HG02973 (cell line): ENCODE measurements around the gene DDI2.
"Not testable (repeated sequence)": the region's sequence is repeated elsewhere in the genome, so short reads cannot be mapped to it uniquely, and the experiment has no call there.

Experiments used
- ATAC-seq: cut with Tn5 transposase; IDR thresholded peaks from one replicate; pipeline ENCODE4 v1.9.1; 2021; ENCODE audit warnings: moderate library complexity; ENCODE audit not compliant: unreplicated experiment

The DDI2 gene

DNA sequence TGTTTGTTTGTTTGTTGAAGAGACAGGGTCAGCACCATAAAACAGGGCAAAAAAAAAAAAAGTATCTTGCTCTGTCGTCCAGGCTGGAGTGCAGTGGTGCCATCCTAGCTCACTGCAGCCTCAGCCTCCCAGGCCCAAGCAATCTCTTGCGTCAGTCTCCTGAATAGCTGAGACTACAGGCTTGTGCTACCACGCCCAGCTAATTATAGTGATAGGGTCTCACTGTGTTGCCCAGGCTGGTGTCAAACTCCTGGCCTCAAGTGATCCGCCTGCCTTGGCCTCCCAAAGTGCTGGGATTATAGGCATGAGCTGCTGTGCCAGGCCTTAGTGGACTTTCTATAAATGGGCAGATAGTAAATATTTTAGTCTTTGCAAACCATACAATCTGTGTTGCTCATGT, 19.2 kb downstream of the DDI2 start:
- ATAC-seq = no peak

DNA sequence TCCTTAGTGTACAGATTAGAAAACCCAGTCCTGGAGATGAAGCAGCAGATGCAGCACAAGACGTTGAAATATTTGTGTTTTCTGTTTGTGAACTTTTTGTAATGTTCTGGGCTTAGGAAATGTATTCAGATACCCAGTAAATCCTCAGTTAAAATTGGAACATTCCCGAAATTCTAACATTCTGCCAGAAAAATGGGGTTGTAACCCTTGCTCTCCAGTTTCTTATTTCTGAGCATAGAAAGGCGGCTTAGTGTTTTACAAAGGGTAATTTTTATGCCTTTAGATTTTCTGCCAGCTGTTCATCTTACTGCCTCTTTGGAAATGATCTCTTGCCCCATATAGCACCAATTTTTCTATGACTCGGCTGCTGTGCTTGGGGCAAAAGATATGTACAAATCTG, 20.6 kb downstream of the DDI2 start:
- no peak for ATAC-seq

DNA sequence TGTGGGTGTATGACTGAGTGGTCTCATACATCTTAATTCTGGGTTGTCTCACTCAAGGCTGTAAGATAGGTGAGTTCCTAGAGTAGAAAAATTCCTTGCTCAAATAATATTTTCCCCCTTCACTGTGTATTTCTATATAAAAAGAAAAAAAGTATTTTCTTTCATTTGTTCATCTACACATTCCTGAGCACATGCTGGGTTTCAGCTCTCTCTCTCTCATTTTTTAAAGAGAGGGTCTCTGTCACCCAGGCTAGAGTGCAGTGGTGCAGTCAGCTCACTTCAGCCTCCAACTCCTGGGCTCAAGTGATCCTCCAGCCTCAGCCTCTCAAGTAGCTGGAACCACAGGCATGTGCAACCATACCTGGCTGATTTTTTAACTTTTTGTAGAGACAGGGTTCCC, 22.0 kb downstream of the DDI2 start:
- ATAC-seq = no peak

GRCh38 chr1:15639931-15640330, 22.7 kb downstream of the DDI2 start:
- ATAC-seq = no peak

- no peak for ATAC-seq
Measured at GRCh38 chr1:15640667-15641066, 23.4 kb downstream of the DDI2 start.

DNA sequence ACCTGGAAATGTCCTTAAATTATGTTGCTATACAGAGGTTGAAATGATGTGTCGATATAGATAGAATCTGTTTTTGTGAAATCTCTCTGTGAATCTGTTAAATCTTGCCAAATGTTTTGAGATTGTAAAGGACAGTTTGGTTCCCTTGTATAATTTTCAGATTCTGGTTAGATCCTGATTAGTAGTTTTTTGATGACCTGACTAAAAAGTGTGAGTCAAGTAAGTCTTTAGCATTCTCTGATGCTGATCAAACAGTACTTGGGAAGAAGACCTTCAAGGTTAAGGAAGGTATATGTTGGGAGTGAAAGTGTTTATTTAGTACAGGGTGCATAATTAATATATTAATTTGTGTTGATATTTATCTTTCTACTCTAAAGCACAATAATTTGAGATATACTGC, 32.7 kb downstream of the DDI2 start:
- ATAC-seq = no peak

- no peak for ATAC-seq
Measured at GRCh38 chr1:15650433-15650832, 33.2 kb downstream of the DDI2 start.

DNA sequence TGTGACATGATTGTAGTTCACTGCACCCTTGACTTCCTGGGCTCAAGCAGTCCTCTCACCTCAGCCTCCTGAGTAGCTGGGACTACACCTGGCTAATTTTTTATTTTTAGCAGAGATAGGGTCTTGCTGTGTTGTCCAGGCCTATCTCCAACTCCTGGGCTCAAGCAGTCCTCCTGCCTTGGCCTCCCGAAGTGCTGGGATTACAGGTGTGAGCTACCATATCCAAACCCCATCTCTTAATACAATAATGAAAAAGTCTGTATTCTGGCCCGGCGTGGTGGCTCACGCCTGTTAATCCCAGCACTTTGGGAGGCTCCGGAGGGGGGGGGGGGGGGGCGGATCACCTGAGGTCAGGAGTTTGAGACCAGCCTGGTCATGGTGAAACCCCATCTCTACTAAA, 34.9 kb downstream of the DDI2 start:
- ATAC-seq = not testable (repeated sequence)

- ATAC-seq = no peak
Measured at GRCh38 chr1:15654091-15654690, 36.9 kb downstream of the DDI2 start.

DNA sequence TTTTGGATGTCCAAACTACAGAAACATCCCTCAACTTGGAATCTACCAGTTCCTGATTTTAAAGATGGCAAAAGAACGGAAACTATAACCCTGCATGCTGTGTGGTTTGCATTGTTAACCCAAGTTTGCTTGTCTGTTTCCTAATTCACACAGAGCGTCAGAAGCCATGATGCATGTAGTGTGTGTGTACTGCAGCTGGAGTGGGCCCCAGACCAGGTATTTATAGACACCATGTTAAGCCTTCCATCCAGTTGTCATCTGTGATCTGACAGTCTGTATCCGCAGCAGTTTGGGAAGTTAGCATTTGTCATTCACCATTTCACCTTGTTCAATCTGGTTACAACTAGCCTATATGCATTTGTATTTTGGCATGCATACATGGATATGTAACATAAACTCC, 39.2 kb downstream of the DDI2 start:
- no peak for ATAC-seq

DNA sequence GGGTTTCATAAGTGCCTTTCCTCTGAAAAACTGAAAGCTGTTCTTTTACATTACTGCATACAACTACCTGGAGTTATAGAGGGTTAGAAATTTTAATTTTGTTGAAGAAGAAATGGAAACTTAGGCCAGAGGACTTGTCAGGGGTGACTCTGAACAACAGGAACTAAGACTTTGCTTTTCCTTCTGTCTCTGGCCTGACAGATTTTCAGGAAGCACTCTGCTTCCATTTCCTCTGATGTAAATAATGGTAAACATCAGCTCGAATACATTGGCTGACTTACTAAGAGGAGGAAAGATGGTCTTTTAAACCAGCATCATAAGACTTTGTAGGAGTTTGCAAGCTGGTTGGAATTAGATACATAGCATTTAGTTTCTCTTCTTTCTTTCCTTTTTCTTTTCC, 39.8 kb downstream of the DDI2 start:
- ATAC-seq = no peak

DNA sequence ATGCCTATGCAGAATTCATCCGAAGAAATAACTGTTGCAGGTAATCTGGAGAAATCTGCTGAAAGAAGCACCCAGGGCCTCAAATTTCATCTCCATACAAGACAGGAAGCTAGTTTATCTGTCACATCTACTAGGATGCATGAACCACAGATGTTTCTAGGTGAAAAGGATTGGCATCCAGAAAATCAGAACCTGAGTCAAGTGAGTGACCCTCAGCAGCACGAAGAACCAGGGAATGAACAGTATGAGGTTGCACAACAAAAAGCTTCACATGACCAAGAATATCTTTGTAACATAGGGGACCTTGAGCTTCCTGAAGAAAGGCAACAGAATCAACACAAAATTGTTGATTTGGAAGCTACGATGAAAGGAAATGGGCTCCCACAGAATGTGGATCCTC, 42.9 kb downstream of the DDI2 start:
- ATAC-seq = no peak

GRCh38 chr1:15662477-15662876, 45.2 kb downstream of the DDI2 start:
- ATAC-seq = no peak

DNA sequence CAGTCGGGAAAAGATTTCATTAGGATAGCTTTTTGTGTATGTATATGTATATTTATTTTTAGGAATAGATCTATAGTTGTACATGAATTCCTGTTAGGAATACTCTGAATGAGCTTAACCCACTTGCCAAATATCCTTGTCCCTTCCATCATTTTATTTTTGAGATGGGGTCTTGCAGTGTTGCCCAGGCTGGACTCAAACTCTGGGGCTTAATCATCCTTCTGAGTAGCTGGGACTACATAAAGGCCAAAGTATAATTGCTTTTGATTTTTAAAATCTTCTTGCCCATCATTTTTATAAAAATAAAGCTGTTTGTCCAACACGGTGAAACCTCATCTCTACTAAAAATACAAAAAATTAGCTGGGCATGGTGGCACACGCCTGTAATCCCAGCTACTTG, 46.7 kb downstream of the DDI2 start:
- no peak for ATAC-seq

DNA sequence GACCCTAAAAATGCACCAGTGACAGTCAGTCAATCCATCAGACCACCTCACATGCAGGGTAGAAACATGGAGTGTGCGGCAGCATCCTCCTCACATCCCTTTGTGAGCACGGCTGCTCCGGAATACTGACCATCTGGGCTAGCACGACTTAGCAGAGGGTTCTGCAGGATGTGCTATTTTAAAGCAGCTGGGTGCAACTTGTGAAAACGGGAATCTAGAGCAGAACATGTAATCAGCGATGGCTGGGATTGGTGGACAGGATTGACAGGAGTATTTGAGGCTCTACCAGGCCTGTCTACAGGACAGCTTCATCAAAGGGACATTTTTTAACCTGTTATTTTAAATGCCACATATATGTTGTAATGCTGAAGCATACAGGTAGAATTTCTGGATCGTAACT, 50.1 kb downstream of the DDI2 start:
- ATAC-seq = no peak

GRCh38 chr1:15668089-15668754, 51.0 kb downstream of the DDI2 start:
- ATAC-seq = no peak

DNA sequence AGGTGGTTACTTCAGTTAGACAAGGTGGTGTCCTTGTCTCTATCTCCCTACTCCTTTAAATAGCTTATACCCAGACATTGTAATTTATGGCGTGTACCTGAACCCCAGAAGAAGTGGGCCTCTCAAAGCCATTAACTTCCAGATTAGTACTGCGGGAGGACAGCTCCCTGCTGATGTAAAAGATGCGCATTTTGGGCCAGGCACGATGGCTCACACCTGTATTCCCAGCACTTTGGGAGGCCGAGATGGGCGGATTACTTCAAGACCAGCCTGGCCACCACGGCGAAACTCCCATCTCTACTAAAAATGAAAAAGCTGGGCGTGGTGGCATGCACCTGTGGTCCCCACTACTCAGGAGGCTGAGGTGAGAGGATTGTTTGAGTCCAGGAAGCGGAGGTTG, 51.8 kb downstream of the DDI2 start:
- ATAC-seq = no peak

- ATAC-seq = no peak
Measured at GRCh38 chr1:15669864-15670263, 52.6 kb downstream of the DDI2 start.

DNA sequence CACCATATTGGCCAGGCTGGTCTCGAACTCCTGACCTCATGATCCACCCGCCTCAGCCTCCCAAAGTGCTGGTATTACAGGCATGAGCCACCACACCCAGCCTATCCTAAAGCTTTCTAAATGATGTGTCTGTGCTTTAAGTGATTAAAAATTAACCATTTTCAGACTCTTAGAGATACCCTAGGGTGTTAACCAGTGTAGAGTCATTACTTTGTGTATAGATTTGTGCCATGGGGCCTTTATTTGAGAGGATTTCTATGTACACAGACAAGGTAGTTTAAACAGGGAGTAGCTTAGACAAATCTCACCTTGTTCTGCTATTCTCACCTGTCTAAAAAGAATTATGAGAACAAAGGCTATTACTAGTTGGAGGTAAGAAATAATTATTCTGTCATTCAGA, 54.2 kb downstream of the DDI2 start:
- ATAC-seq = no peak

DNA sequence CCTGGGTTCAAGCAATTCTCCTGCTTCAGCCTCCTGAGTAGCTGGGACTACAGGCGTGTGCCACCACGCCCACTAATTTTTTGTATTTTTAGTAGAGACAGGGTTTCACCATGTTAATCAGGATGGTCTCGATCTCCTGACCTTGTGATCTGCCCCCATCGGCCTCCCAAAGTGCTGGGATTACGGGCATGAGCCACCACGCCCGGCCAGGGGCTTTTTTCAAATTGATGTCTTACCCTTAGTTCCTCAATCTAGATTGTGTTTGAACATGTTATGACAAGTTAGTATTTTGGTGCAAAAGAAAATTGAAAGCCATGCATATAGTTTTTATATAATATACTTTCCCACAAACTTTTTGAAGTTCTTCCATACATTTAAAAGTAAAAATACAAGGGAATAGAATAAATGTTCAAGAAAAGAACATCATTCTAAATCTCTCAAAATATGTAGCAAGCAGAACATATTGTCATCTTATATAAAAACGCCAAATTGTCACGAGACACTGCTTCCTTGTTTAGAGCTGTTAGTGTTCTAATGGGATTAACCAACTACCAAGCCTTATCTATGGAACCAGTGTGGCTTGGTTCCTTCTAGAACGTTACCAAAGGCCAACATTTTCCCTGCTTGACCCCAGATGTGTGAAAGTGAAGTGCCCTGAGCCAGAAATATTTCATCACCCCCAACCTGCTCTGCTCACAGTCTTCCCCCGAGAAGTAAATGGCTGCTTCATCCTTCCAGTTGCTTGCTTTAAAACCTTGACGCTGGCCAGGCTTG, 57.3 kb downstream of the DDI2 start:
- ATAC-seq = no peak

- no peak for ATAC-seq
Measured at GRCh38 chr1:15676010-15676409, 58.8 kb downstream of the DDI2 start.
